HEK293 (cell line): ENCODE results near the gene PPARG.

Source experiments
- BCL11B ChIP-seq: fragments of 450-650 bp; formaldehyde crosslinking; IDR thresholded peaks from 2 replicates; pipeline ENCODE4 v1.5.1; 2016; ENCODE audit warnings: low read depth, missing biosample characterization, missing genetic modification characterization
- FEZF1 ChIP-seq: fragments of 450-650 bp; formaldehyde crosslinking; IDR thresholded peaks from 2 replicates; pipeline ENCODE4 v1.5.1; 2016; ENCODE audit warnings: missing biosample characterization, missing genetic modification characterization
- ZBTB7A ChIP-seq: fragments of 450-650 bp; formaldehyde crosslinking; IDR thresholded peaks from 2 replicates; pipeline ENCODE4 v1.5.1; 2016; ENCODE audit warnings: low read depth, missing biosample characterization, missing genetic modification characterization
- ZNF24 ChIP-seq: fragments of 450-650 bp; formaldehyde crosslinking; IDR thresholded peaks from 2 replicates; pipeline ENCODE4 v1.5.1; 2016; ENCODE audit warnings: missing biosample characterization, missing genetic modification characterization
- ZNF292 ChIP-seq: fragments of 450-650 bp; formaldehyde crosslinking; IDR thresholded peaks from 2 replicates; pipeline ENCODE4 v1.5.1; 2016; ENCODE audit warnings: low read depth, missing biosample characterization, missing genetic modification characterization, borderline replicate concordance
- ZNF426 ChIP-seq: fragments of 450-650 bp; formaldehyde crosslinking; IDR thresholded peaks from 2 replicates; pipeline ENCODE4 v1.5.1; 2017; ENCODE audit warnings: missing biosample characterization, missing genetic modification characterization, mild to moderate bottlenecking, inconsistent platforms, moderate library complexity
- ZNF48 ChIP-seq: fragments of 450-650 bp; formaldehyde crosslinking; IDR thresholded peaks from 2 replicates; pipeline ENCODE4 v1.5.1; 2016; ENCODE audit warnings: missing biosample characterization, missing genetic modification characterization
- ZNF76 ChIP-seq: fragments of 450-650 bp; formaldehyde crosslinking; IDR thresholded peaks from 2 replicates; pipeline ENCODE4; 2016; ENCODE audit warnings: low read depth, missing biosample characterization, missing genetic modification characterization, borderline replicate concordance
- TF ChIP-seq, protein P1 (sequence below): fragments of 450-650 bp; formaldehyde crosslinking; IDR thresholded peaks from 2 replicates; pipeline ENCODE4 v1.5.1; 2016; ENCODE audit warnings: missing biosample characterization, missing genetic modification characterization, borderline replicate concordance
- TF ChIP-seq, protein P2 (sequence below): fragments of 450-650 bp; formaldehyde crosslinking; IDR thresholded peaks from 2 replicates; pipeline ENCODE4 v1.5.1; 2016; ENCODE audit warnings: missing biosample characterization, missing genetic modification characterization, low read depth
- TF ChIP-seq, protein P3 (sequence below): fragments of 450-650 bp; formaldehyde crosslinking; IDR thresholded peaks from 2 replicates; pipeline ENCODE4 v1.5.1; 2016; ENCODE audit warnings: missing biosample characterization, missing genetic modification characterization
- TF ChIP-seq, protein P4 (sequence below): fragments of 450-650 bp; formaldehyde crosslinking; IDR thresholded peaks from 2 replicates; pipeline ENCODE4 v1.5.1; 2016; ENCODE audit warnings: missing biosample characterization, missing genetic modification characterization

DNA sequence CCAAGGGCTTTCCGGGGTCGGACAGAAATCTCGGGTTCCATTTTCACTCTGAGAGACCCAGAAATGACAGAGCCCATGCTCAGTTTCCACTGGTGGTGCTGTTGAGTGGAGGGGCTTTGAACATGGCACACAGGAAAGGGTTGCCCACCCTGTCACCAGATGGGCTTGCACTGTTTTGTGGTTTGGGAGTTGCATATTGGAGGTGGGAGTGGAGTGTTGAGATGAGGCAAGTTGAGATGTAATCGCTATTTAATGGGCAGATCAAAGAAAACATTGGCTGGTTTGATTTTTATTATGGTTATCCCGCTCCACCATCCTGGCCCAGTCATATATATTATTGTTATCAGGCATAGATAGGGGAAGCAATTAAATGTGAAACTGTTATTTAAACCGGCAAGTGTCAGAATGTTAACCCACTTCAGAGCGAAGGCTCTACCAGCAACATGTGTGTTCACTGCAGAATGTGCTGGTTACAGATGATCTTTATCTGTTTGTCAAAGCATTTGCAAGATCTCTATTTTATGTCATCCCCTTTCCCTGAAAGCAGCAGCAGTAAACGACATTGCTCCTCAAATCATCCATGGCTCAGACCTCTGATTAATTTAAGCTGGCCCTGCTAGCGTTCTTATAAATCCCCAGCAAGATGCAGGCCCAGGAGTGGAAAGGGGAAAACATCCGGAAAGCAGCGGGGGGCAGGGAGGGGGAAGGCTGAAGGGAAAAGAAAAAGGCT is 137.1 kb downstream of the PPARG start:
- TF ChIP-seq ZNF76 (tag by site-specific recombination) (no peak), BCL11B (tag by site-specific recombination) (no peak), ZBTB7A (no peak), ZNF292 (tag by site-specific recombination) (no peak), ZNF426 (tag by site-specific recombination) (no peak), ZNF48 (tag by site-specific recombination) (no peak), FEZF1 (tag by site-specific recombination) (peak; percentile 19; the same call in 1 of the 2 replicates), ZNF24 (tag by site-specific recombination) (no peak)
- TF ChIP-seq, protein P1, sequence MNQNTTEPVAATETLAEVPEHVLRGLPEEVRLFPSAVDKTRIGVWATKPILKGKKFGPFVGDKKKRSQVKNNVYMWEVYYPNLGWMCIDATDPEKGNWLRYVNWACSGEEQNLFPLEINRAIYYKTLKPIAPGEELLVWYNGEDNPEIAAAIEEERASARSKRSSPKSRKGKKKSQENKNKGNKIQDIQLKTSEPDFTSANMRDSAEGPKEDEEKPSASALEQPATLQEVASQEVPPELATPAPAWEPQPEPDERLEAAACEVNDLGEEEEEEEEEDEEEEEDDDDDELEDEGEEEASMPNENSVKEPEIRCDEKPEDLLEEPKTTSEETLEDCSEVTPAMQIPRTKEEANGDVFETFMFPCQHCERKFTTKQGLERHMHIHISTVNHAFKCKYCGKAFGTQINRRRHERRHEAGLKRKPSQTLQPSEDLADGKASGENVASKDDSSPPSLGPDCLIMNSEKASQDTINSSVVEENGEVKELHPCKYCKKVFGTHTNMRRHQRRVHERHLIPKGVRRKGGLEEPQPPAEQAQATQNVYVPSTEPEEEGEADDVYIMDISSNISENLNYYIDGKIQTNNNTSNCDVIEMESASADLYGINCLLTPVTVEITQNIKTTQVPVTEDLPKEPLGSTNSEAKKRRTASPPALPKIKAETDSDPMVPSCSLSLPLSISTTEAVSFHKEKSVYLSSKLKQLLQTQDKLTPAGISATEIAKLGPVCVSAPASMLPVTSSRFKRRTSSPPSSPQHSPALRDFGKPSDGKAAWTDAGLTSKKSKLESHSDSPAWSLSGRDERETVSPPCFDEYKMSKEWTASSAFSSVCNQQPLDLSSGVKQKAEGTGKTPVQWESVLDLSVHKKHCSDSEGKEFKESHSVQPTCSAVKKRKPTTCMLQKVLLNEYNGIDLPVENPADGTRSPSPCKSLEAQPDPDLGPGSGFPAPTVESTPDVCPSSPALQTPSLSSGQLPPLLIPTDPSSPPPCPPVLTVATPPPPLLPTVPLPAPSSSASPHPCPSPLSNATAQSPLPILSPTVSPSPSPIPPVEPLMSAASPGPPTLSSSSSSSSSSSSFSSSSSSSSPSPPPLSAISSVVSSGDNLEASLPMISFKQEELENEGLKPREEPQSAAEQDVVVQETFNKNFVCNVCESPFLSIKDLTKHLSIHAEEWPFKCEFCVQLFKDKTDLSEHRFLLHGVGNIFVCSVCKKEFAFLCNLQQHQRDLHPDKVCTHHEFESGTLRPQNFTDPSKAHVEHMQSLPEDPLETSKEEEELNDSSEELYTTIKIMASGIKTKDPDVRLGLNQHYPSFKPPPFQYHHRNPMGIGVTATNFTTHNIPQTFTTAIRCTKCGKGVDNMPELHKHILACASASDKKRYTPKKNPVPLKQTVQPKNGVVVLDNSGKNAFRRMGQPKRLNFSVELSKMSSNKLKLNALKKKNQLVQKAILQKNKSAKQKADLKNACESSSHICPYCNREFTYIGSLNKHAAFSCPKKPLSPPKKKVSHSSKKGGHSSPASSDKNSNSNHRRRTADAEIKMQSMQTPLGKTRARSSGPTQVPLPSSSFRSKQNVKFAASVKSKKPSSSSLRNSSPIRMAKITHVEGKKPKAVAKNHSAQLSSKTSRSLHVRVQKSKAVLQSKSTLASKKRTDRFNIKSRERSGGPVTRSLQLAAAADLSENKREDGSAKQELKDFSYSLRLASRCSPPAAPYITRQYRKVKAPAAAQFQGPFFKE (tag by site-specific recombination): no peak
- TF ChIP-seq, protein P2, sequence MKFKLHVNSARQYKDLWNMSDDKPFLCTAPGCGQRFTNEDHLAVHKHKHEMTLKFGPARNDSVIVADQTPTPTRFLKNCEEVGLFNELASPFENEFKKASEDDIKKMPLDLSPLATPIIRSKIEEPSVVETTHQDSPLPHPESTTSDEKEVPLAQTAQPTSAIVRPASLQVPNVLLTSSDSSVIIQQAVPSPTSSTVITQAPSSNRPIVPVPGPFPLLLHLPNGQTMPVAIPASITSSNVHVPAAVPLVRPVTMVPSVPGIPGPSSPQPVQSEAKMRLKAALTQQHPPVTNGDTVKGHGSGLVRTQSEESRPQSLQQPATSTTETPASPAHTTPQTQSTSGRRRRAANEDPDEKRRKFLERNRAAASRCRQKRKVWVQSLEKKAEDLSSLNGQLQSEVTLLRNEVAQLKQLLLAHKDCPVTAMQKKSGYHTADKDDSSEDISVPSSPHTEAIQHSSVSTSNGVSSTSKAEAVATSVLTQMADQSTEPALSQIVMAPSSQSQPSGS (tag by site-specific recombination): no peak; the same call in 1 of the 2 replicates
- TF ChIP-seq, protein P3, sequence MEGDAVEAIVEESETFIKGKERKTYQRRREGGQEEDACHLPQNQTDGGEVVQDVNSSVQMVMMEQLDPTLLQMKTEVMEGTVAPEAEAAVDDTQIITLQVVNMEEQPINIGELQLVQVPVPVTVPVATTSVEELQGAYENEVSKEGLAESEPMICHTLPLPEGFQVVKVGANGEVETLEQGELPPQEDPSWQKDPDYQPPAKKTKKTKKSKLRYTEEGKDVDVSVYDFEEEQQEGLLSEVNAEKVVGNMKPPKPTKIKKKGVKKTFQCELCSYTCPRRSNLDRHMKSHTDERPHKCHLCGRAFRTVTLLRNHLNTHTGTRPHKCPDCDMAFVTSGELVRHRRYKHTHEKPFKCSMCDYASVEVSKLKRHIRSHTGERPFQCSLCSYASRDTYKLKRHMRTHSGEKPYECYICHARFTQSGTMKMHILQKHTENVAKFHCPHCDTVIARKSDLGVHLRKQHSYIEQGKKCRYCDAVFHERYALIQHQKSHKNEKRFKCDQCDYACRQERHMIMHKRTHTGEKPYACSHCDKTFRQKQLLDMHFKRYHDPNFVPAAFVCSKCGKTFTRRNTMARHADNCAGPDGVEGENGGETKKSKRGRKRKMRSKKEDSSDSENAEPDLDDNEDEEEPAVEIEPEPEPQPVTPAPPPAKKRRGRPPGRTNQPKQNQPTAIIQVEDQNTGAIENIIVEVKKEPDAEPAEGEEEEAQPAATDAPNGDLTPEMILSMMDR (tag by site-specific recombination): no peak
- TF ChIP-seq, protein P4, sequence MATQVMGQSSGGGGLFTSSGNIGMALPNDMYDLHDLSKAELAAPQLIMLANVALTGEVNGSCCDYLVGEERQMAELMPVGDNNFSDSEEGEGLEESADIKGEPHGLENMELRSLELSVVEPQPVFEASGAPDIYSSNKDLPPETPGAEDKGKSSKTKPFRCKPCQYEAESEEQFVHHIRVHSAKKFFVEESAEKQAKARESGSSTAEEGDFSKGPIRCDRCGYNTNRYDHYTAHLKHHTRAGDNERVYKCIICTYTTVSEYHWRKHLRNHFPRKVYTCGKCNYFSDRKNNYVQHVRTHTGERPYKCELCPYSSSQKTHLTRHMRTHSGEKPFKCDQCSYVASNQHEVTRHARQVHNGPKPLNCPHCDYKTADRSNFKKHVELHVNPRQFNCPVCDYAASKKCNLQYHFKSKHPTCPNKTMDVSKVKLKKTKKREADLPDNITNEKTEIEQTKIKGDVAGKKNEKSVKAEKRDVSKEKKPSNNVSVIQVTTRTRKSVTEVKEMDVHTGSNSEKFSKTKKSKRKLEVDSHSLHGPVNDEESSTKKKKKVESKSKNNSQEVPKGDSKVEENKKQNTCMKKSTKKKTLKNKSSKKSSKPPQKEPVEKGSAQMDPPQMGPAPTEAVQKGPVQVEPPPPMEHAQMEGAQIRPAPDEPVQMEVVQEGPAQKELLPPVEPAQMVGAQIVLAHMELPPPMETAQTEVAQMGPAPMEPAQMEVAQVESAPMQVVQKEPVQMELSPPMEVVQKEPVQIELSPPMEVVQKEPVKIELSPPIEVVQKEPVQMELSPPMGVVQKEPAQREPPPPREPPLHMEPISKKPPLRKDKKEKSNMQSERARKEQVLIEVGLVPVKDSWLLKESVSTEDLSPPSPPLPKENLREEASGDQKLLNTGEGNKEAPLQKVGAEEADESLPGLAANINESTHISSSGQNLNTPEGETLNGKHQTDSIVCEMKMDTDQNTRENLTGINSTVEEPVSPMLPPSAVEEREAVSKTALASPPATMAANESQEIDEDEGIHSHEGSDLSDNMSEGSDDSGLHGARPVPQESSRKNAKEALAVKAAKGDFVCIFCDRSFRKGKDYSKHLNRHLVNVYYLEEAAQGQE (tag by site-specific recombination): no peak
